Choroid plexus epithelial cell (primary cell): ENCODE measurements around the gene KRT71.
A peak's percentile ranks its signal among the peaks of the same experiment; 100 is the strongest.

ENCODE experiments used
- DNase-seq: peaks from one replicate; pipeline ENCODE4 v3.0.0-alpha.2; 2010; ENCODE audit warnings: low read depth
- H3K4me3 ChIP-seq: 2 replicates; pipeline ENCODE4 v1.5.1; 2011; ENCODE audit warnings: low read depth, mild to moderate bottlenecking, control low read depth, low read length, moderate library complexity
- TF ChIP-seq, protein P1 (sequence below): conservative IDR thresholded peaks from 2 replicates; pipeline ENCODE4 v1.5.1; 2011; ENCODE audit warnings: low read depth, mild to moderate bottlenecking, control low read depth, inconsistent platforms, low read length, moderate library complexity

Gene KRT71

GRCh38 chr12:52551216-52551865 lies 1.6 kb downstream of the KRT71 start:
- TF ChIP-seq, protein P1, sequence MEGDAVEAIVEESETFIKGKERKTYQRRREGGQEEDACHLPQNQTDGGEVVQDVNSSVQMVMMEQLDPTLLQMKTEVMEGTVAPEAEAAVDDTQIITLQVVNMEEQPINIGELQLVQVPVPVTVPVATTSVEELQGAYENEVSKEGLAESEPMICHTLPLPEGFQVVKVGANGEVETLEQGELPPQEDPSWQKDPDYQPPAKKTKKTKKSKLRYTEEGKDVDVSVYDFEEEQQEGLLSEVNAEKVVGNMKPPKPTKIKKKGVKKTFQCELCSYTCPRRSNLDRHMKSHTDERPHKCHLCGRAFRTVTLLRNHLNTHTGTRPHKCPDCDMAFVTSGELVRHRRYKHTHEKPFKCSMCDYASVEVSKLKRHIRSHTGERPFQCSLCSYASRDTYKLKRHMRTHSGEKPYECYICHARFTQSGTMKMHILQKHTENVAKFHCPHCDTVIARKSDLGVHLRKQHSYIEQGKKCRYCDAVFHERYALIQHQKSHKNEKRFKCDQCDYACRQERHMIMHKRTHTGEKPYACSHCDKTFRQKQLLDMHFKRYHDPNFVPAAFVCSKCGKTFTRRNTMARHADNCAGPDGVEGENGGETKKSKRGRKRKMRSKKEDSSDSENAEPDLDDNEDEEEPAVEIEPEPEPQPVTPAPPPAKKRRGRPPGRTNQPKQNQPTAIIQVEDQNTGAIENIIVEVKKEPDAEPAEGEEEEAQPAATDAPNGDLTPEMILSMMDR, result no peak
- no peak overlapping the region for H3K4me3 ChIP-seq
- DNase-seq, result peak; percentile 6

GRCh38 chr12:52546126-52546525 lies 6.8 kb downstream of the KRT71 start:
- no peak overlapping the region for H3K4me3 ChIP-seq
- TF ChIP-seq, protein P1, result no peak
- DNase-seq, result no peak

DNA sequence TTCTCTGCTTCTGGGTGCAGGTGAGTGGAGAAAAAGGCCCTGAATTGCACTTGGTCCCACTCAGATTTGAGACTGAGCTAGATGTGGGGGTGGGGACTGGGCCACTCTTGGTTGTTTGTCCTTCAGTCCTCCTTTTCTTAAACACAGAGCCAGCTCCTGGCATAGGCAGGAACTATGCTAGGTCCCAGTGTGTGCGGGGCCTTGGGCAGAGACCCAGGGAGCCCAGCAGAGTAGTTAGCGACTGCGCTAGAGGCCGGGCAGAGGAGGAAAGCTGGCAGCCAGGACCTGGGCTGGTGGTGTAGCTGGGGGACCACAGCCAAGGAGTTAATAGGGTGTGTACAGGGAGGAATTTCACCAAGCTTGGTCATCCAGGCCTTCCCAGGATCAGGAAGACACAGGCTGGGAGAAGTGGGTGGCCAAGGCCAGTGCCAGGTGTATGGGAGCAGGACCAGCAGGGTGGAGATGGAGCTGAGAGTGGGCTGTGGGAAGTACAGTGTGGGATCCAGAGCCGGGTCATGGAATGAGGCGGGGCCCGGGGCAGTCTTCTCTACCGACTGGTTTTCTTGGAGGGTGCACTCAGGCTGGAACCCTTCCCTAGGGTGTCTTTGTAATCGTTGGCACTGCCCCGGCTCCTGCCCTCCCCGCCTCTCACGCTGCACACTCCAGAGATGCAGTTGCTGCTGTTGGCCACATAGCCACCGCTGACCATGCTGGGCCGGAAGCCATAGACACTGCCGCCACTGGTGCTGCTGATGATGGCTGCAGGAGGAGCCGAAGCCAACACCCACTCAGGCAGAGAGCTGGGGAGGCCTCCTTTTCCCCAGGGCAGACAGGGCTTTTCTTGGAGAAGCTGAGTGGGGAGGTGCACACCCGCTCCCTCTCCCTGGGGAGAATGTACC lies 8.7 kb downstream of the KRT71 start:
- TF ChIP-seq, protein P1, result no peak
- no peak for DNase-seq
- H3K4me3 ChIP-seq, result no peak overlapping the region

GRCh38 chr12:52542785-52543318 lies 10.1 kb downstream of the KRT71 start:
- no peak overlapping the region for H3K4me3 ChIP-seq
- DNase-seq, result no peak
- TF ChIP-seq, protein P1, result no peak

GRCh38 chr12:52542157-52542556 lies 10.8 kb downstream of the KRT71 start:
- TF ChIP-seq, protein P1, result no peak
- H3K4me3 ChIP-seq, result no peak overlapping the region
- DNase-seq, result no peak

DNA sequence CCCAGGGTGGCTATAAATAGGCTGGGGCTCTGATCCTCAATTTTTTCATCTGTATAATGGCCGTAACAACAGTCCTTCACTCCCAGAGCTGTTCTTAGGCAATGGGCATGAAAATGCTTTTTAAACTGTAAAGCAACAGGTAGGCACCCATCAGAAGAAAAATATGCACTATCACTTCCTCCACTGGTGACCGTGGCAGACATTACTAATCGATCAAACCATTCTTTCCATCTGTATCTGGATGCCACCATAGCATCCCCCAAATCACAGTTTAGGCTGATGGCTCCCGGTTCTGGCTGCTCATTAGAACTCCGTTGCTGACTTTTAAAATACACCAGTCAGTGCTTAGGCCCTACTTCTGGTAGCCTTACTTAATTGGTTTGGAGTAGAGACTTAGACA lies 11.2 kb downstream of the KRT71 start:
- no peak overlapping the region for H3K4me3 ChIP-seq
- DNase-seq, result no peak
- TF ChIP-seq, protein P1, result no peak

- no peak for DNase-seq
- TF ChIP-seq, protein P1, result no peak
- no peak overlapping the region for H3K4me3 ChIP-seq
Observed at GRCh38 chr12:52540531-52540930, 12.4 kb downstream of the KRT71 start.
